MM.1S (cell line): ENCODE measurements around the gene LIN9.

Experiments
- CTCF ChIP-seq: fragments of 300-600 bp; sonication (generic); IDR thresholded peaks from 2 replicates; pipeline ENCODE4 v1.5.1; 2016; ENCODE audit warnings: antibody characterized with exemption, low read length, mixed read lengths
- EZH2 ChIP-seq: fragments of 300-600 bp; sonication (generic); optimal IDR thresholded peaks from 2 replicates; pipeline ENCODE3; 2017; ENCODE audit warnings: low read depth, mild to moderate bottlenecking, antibody characterized with exemption, low read length, mixed read lengths
- EZH2phosphoT487 ChIP-seq: fragments of 300-600 bp; sonication (generic); IDR thresholded peaks from 2 replicates; pipeline ENCODE4 v1.6.1; 2018; ENCODE audit warnings: antibody characterized with exemption, low read length

GRCh38 chr1:226226601-226227000, 82.4 kb downstream of the LIN9 start:
- no peak for TF ChIP-seq CTCF
- TF ChIP-seq EZH2 = no peak
- no peak for TF ChIP-seq EZH2phosphoT487
